Measurements from ENCODE around the gene MAJIN.

The MAJIN gene

GRCh38 chr11:64898076-64898445 is 73.8 kb downstream of the MAJIN start:
- H3K27me3 ChIP-seq (ENCODE audit: insufficient read depth, low read length) = no peaks in the 10 kb centered on the region
- no peak overlapping the region for H3K4me3 ChIP-seq (ENCODE audit: low read depth, low read length)
- H2BK5ac ChIP-seq (ENCODE audit: low read depth, low read length, poor library complexity) = no peak overlapping the region
- no CpG with 5 or more reads among the region's 9 CpGs for WGBS (ENCODE audit: extremely low coverage, insufficient coverage, insufficient read length)
- H3K79me2 ChIP-seq (ENCODE audit: control insufficient read depth, insufficient read depth, low read length, poor library complexity) = no peaks in the 10 kb centered on the region
- no peak overlapping the region for H3K4ac ChIP-seq (ENCODE audit: low read depth, low read length)
- no peak overlapping the region for H2AK5ac ChIP-seq (ENCODE audit: low read length)
- H4K12ac ChIP-seq (ENCODE audit: low read depth, low read length) = no peak overlapping the region
- no peak overlapping the region for H3K18ac ChIP-seq (ENCODE audit: low read length)
- H3K27ac ChIP-seq (ENCODE audit: low read depth, low read length) = no peak overlapping the region
- H3K79me1 ChIP-seq (ENCODE audit: low read length) = no peaks in the 10 kb centered on the region
- no peak overlapping the region for H3K23ac ChIP-seq (ENCODE audit: low read length)
- H3K36me3 ChIP-seq (ENCODE audit: control insufficient read depth in 1 of 2, insufficient read depth in 2 of 2, low read length in 2 of 2) = peaks cover 76 to 78% of the 10 kb centered on the region in 2 experiments
- H3K14ac ChIP-seq (ENCODE audit: low read length) = no peak overlapping the region
- H3K9ac ChIP-seq (ENCODE audit: low read length) = no peak overlapping the region
- no peak for DNase-seq
- H3K9me3 ChIP-seq (ENCODE audit: insufficient read depth, low read depth, low read length) = peaks cover 3% of the 10 kb centered on the region
- H4K91ac ChIP-seq (ENCODE audit: low read depth, low read length) = no peak overlapping the region
- no peak overlapping the region for H2BK12ac ChIP-seq (ENCODE audit: low read length)
- H3K4me2 ChIP-seq (ENCODE audit: low read length) = no peak overlapping the region
- no peak overlapping the region for H2BK120ac ChIP-seq (ENCODE audit: insufficient read depth, low read length, poor library complexity)
- no peak overlapping the region for H4K8ac ChIP-seq (ENCODE audit: low read depth, low read length)
- no peaks in the 10 kb centered on the region for H3K4me1 ChIP-seq (ENCODE audit: control insufficient read depth in 1 of 2, insufficient read depth in 2 of 2, low read length in 2 of 2)
- H2AFZ ChIP-seq (ENCODE audit: insufficient read depth, low read length, poor library complexity) = no peak overlapping the region

- Histone ChIP-seq H2BK120ac (ENCODE audit: insufficient read depth, low read length, poor library complexity) (no peak overlapping the region), H3K79me2 (ENCODE audit: control insufficient read depth, insufficient read depth, low read length, poor library complexity) (no peaks in the 10 kb centered on the region), H3K27me3 (ENCODE audit: insufficient read depth, low read length) (no peaks in the 10 kb centered on the region), H2AK5ac (ENCODE audit: low read length) (no peak overlapping the region), H4K91ac (ENCODE audit: low read depth, low read length) (no peak overlapping the region), H3K4ac (ENCODE audit: low read depth, low read length) (no peak overlapping the region), H4K8ac (ENCODE audit: low read depth, low read length) (no peak overlapping the region), H2BK12ac (ENCODE audit: low read length) (no peak overlapping the region), H3K4me3 (ENCODE audit: low read depth, low read length) (no peak overlapping the region), H4K12ac (ENCODE audit: low read depth, low read length) (no peak overlapping the region), H3K23ac (ENCODE audit: low read length) (no peak overlapping the region), H3K14ac (ENCODE audit: low read length) (no peak overlapping the region), H3K4me2 (ENCODE audit: low read length) (no peak overlapping the region), H3K79me1 (ENCODE audit: low read length) (no peaks in the 10 kb centered on the region), H2AFZ (ENCODE audit: insufficient read depth, low read length, poor library complexity) (no peak overlapping the region), H3K4me1 (ENCODE audit: control insufficient read depth in 1 of 2, insufficient read depth in 2 of 2, low read length in 2 of 2) (no peaks in the 10 kb centered on the region), H3K18ac (ENCODE audit: low read length) (no peak overlapping the region), H2BK5ac (ENCODE audit: low read depth, low read length, poor library complexity) (no peak overlapping the region), H3K9ac (ENCODE audit: low read length) (no peak overlapping the region), H3K27ac (ENCODE audit: low read depth, low read length) (no peak overlapping the region), H3K36me3 (ENCODE audit: control insufficient read depth in 1 of 2, insufficient read depth in 2 of 2, low read length in 2 of 2) (peaks cover 70 to 73% of the 10 kb centered on the region in 2 experiments), H3K9me3 (ENCODE audit: insufficient read depth, low read depth, low read length) (peaks cover 3% of the 10 kb centered on the region)
- no CpG with 5 or more reads among the region's 19 CpGs for WGBS (ENCODE audit: extremely low coverage, insufficient coverage, insufficient read length)
- DNase-seq = no peak
These were observed 74.4 kb downstream of the MAJIN start for GRCh38 chr11:64897381-64898075.

DNA sequence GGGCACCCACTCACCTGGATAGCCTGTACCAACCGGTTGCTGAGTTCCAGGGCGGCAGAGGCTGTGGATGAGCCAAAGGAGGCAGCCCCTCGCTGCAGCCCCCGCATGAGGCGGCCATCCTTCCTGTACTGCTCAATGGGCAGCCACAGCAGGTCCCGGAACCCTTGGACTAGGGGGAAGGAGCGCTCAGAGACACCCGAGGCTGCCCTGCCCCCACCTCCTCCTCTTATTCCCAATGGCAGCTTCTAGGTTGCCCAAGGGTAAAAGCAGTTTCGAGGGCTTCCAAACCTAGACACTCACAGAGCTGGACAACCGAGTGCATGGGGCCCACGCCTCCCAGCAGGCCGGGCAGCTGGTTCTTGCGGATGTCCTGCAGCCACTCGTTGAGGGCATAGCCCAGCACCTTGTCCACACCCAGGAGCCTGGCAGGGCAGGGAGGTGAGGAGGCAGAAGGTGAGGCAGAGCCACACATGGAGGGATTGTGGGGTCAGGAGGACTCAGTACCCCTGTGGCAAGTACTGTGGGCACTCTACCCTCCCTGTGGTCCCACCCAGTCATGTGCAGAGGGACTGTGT is 75.4 kb downstream of the MAJIN start:
- Histone ChIP-seq H2BK12ac (ENCODE audit: low read length) (no peak overlapping the region), H3K4me1 (ENCODE audit: control insufficient read depth in 1 of 2, insufficient read depth in 2 of 2, low read length in 2 of 2) (no peaks in the 10 kb centered on the region), H2BK5ac (ENCODE audit: low read depth, low read length, poor library complexity) (no peak overlapping the region), H4K91ac (ENCODE audit: low read depth, low read length) (no peak overlapping the region), H3K27me3 (ENCODE audit: insufficient read depth, low read length) (no peaks in the 10 kb centered on the region), H3K79me1 (ENCODE audit: low read length) (no peaks in the 10 kb centered on the region), H3K18ac (ENCODE audit: low read length) (no peak overlapping the region), H3K23ac (ENCODE audit: low read length) (no peak overlapping the region), H2AK5ac (ENCODE audit: low read length) (no peak overlapping the region), H3K9ac (ENCODE audit: low read length) (no peak overlapping the region), H3K79me2 (ENCODE audit: control insufficient read depth, insufficient read depth, low read length, poor library complexity) (no peaks in the 10 kb centered on the region), H3K4ac (ENCODE audit: low read depth, low read length) (no peak overlapping the region), H3K27ac (ENCODE audit: low read depth, low read length) (no peak overlapping the region), H4K8ac (ENCODE audit: low read depth, low read length) (no peak overlapping the region), H3K4me2 (ENCODE audit: low read length) (no peak overlapping the region), H3K14ac (ENCODE audit: low read length) (no peak overlapping the region), H3K4me3 (ENCODE audit: low read depth, low read length) (no peak overlapping the region), H4K12ac (ENCODE audit: low read depth, low read length) (no peak overlapping the region), H2AFZ (ENCODE audit: insufficient read depth, low read length, poor library complexity) (no peak overlapping the region), H3K36me3 (ENCODE audit: control insufficient read depth in 1 of 2, insufficient read depth in 2 of 2, low read length in 2 of 2) (peaks cover 61 to 64% of the 10 kb centered on the region in 2 experiments), H3K9me3 (ENCODE audit: insufficient read depth, low read depth, low read length) (peaks cover 3% of the 10 kb centered on the region), H2BK120ac (ENCODE audit: insufficient read depth, low read length, poor library complexity) (no peak overlapping the region)
- DNase-seq = no peak
- no CpG with 5 or more reads among the region's 14 CpGs for WGBS (ENCODE audit: extremely low coverage, insufficient coverage, insufficient read length)

DNA sequence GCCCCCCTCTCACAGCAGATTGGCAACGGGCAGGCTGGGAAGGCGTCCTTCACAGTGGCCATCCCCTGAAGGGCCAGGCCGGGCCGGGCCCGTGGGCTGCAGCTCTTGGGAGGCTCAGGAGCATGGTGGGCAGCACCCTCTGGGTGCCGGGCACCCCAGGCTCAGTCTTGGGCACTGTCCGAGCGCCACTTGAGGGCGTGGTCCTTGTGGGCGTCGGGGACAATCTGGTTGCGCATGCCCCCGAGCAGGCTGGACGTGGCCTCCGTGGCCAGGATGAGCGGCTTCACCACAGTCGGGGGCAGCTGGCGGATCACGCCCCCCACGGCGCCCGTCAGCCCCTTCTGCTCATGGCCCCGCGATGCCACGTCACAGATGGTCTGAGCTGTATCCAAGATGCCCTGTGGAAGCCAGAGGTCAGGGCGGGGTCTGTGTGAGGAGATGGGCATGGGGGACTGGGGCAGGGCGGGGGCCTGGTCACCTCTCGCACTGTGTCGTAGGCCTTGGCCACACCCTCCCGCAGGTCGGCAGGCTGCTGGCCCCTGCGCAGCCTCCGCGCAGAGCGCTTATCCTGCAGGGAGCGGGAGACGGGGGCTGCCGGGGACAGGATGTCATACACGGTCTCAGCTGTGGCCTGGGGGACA is 77.0 kb downstream of the MAJIN start:
- Histone ChIP-seq H3K18ac (ENCODE audit: low read length) (no peak overlapping the region), H2BK12ac (ENCODE audit: low read length) (no peak overlapping the region), H3K4me3 (ENCODE audit: low read depth, low read length) (no peak overlapping the region), H3K9me3 (ENCODE audit: insufficient read depth, low read depth, low read length) (no peaks in the 10 kb centered on the region), H3K4me2 (ENCODE audit: low read length) (no peak overlapping the region), H4K8ac (ENCODE audit: low read depth, low read length) (no peak overlapping the region), H4K91ac (ENCODE audit: low read depth, low read length) (no peak overlapping the region), H2BK120ac (ENCODE audit: insufficient read depth, low read length, poor library complexity) (no peak overlapping the region), H3K9ac (ENCODE audit: low read length) (no peak overlapping the region), H3K4me1 (ENCODE audit: control insufficient read depth in 1 of 2, insufficient read depth in 2 of 2, low read length in 2 of 2) (no peaks in the 10 kb centered on the region), H3K23ac (ENCODE audit: low read length) (no peak overlapping the region), H2AK5ac (ENCODE audit: low read length) (no peak overlapping the region), H3K79me2 (ENCODE audit: control insufficient read depth, insufficient read depth, low read length, poor library complexity) (no peaks in the 10 kb centered on the region), H2AFZ (ENCODE audit: insufficient read depth, low read length, poor library complexity) (no peak overlapping the region), H3K27me3 (ENCODE audit: insufficient read depth, low read length) (no peaks in the 10 kb centered on the region), H2BK5ac (ENCODE audit: low read depth, low read length, poor library complexity) (no peak overlapping the region), H3K36me3 (ENCODE audit: control insufficient read depth in 1 of 2, insufficient read depth in 2 of 2, low read length in 2 of 2) (peaks cover 46 to 50% of the 10 kb centered on the region in 2 experiments), H3K4ac (ENCODE audit: low read depth, low read length) (no peak overlapping the region), H4K12ac (ENCODE audit: low read depth, low read length) (no peak overlapping the region), H3K14ac (ENCODE audit: low read length) (no peak overlapping the region), H3K27ac (ENCODE audit: low read depth, low read length) (no peak overlapping the region), H3K79me1 (ENCODE audit: low read length) (no peaks in the 10 kb centered on the region)
- no peak for DNase-seq
- WGBS (ENCODE audit: extremely low coverage, insufficient coverage, insufficient read length) = no CpG with 5 or more reads among the region's 39 CpGs

Measured in trophoblast cell (in vitro differentiated cells and primary cell).